Activated naive CD4-positive, alpha-beta T cell treated with anti-CD3 and anti-CD28 coated beads for 36 hours (primary cell): Measurements from ENCODE around the gene ATP2C2. TPM values are rescaled to one million over a fixed set of nuclear protein-coding genes. Genes with fewer than 3 reads are reported as not detected.
A peak's percentile ranks its signal among the peaks of the same experiment; 100 is the strongest.

ENCODE experiments used
- CTCF ChIA-PET: fragments of 350-600 bp; sonication (Branson Sonifier 250); formaldehyde crosslinking; loops from one replicate; lab custom pipeline; 2021; ENCODE audit warnings: antibody characterized with exemption; lab: Charles Lee
- DNase-seq: peaks from one replicate; pipeline ENCODE4 v3.0.0-alpha.2; 2020
- H3K27ac Mint-ChIP-seq: one replicate; pipeline ENCODE4 v1.8.0; 2021; ENCODE audit warnings: mild to moderate bottlenecking, mixed read lengths
- H3K27me3 Mint-ChIP-seq: one replicate; pipeline ENCODE4 v1.8.0; 2021; ENCODE audit warnings: low read depth, mixed read lengths
- H3K36me3 Mint-ChIP-seq: one replicate; pipeline ENCODE4 v1.8.0; 2021; ENCODE audit warnings: low read depth, mixed read lengths
- H3K4me1 Mint-ChIP-seq: one replicate; pipeline ENCODE4 v1.8.0; 2021; ENCODE audit warnings: low read depth, mixed read lengths
- H3K4me3 Mint-ChIP-seq: one replicate; pipeline ENCODE4 v1.8.0; 2021; ENCODE audit warnings: mild to moderate bottlenecking, moderate library complexity, mixed read lengths
- H3K9me3 Mint-ChIP-seq: one replicate; pipeline ENCODE4 v1.8.0; 2021; ENCODE audit warnings: mixed read lengths
- intact Hi-C: fragments of 100-400 bp; cut with micrococcal nuclease; formaldehyde crosslinking; loops from one replicate; pipeline ENCODE4 v1.15.1; 2023
- total RNA-seq, 2 experiments: library from RNA; stranded (reverse); gene quantifications; one replicate each; pipeline ENCODE4 v1.2.3, GENCODE V29; 2021

ATP2C2 gene
- total RNA-seq, 2 experiments from 2014 or later, result not detected

DNA sequence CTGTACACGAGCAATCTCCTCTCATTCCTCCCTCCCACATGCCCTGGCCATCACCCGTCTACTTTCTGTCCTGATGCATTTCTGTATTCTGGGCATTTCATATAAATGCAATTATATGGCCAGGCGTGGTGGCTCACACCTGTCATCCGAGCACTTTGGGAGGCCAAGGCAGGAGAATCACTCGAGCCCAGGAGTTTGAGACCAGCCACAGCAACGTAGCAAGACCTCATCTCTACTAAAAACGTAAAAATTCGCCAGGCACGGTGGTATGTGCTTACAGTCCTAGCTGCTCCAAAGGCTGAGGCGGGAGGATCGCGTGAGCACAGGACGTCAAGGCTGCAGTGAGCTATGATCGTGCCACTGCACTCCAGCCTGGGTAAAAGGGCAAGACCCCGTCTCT lies 131.3 kb downstream of the ATP2C2 start:
- H3K27ac Mint-ChIP-seq, result no peak overlapping the region
- CTCF ChIA-PET, result no interaction called here
- H3K4me3 Mint-ChIP-seq, result no peak overlapping the region
- H3K36me3 Mint-ChIP-seq, result peaks cover 19% of the 10 kb centered on the region
- H3K4me1 Mint-ChIP-seq, result peaks cover 3% of the 10 kb centered on the region
- intact Hi-C loops, result no loop called here
- no peaks in the 10 kb centered on the region for H3K9me3 Mint-ChIP-seq
- no peak for DNase-seq
- H3K27me3 Mint-ChIP-seq, result no peaks in the 10 kb centered on the region

GRCh38 chr16:84500531-84500930 lies 132.2 kb downstream of the ATP2C2 start:
- peaks cover 10% of the 10 kb centered on the region for H3K4me1 Mint-ChIP-seq
- no peak for DNase-seq
- no peaks in the 10 kb centered on the region for H3K27me3 Mint-ChIP-seq
- no peak overlapping the region for H3K27ac Mint-ChIP-seq
- no peaks in the 10 kb centered on the region for H3K9me3 Mint-ChIP-seq
- intact Hi-C loops, result no loop called here
- no peak overlapping the region for H3K4me3 Mint-ChIP-seq
- peaks cover 13% of the 10 kb centered on the region for H3K36me3 Mint-ChIP-seq
- CTCF ChIA-PET, result no interaction called here

DNA sequence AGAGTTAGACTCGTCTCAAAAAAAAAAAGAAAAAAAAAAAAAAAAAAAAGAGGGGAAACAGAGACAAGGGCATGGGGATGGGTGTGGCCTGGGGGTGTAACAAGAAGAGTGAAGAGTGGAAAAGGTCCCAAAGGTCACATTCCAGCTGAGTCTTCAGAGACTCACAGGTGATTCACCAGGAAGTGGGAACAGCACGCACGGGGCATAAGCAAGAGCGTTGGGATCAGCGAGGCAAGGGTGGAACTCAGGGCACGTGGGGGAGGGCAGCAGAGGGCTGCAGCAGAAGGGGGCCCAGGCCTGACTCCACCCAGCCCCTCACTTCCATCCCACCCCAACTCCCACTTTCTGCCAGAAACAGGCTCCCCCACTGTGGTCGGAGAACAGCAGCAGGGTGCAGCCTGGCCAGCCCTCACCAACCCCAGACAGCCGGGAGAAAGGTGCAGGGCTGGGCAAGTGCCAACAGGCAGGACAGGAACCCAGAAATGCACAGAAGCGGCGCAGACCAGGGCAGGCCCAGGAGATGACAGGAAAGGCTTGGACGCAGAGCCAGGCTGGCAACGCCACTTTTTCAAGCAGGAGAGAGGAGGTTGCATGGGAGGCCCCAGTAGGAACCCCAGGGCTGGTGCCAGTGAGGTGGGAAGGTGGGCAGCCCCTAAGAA lies 132.9 kb downstream of the ATP2C2 start:
- Mint-ChIP-seq H3K9me3 (no peaks in the 10 kb centered on the region), H3K36me3 (peaks cover 8% of the 10 kb centered on the region), H3K27me3 (no peaks in the 10 kb centered on the region), H3K4me1 (peaks cover 17% of the 10 kb centered on the region), H3K27ac (no peak overlapping the region), H3K4me3 (no peak overlapping the region)
- CTCF ChIA-PET, result no interaction called here
- intact Hi-C loops, result no loop called here
- no peak for DNase-seq

- CTCF ChIA-PET, result no interaction called here
- Mint-ChIP-seq H3K36me3 (peaks cover 4% of the 10 kb centered on the region), H3K27me3 (no peaks in the 10 kb centered on the region), H3K4me1 (peaks cover 24% of the 10 kb centered on the region), H3K27ac (no peak overlapping the region), H3K4me3 (no peak overlapping the region), H3K9me3 (no peaks in the 10 kb centered on the region)
- intact Hi-C loops, result no loop called here
- no peak for DNase-seq
Measured at GRCh38 chr16:84502075-84502474, 133.7 kb downstream of the ATP2C2 start.

DNA sequence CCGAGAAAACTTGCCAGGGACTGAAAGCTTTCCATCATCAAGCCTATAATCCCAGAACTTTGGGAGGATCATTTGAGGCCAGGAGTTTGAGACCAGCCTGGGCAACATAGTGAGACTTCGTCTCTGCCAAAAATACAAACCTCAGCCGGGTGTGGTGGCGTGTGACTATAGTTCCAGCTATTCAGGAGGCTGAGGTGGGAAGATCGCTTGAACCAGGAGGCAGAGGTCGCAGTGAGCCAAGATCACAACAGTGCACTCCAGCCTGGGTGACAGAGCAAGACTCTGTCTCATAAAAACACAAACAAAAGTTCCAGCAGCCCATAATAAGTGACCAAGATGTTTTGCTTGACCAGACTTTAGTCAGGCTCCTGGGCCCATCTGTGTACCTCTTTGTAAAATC lies 134.2 kb downstream of the ATP2C2 start:
- no peak overlapping the region for H3K27ac Mint-ChIP-seq
- H3K9me3 Mint-ChIP-seq, result no peaks in the 10 kb centered on the region
- no peaks in the 10 kb centered on the region for H3K27me3 Mint-ChIP-seq
- CTCF ChIA-PET, result no interaction called here
- no peak overlapping the region for H3K4me3 Mint-ChIP-seq
- DNase-seq, result no peak
- peaks cover 4% of the 10 kb centered on the region for H3K36me3 Mint-ChIP-seq
- intact Hi-C loops, result no loop called here
- peaks cover 29% of the 10 kb centered on the region for H3K4me1 Mint-ChIP-seq

- H3K4me1 Mint-ChIP-seq, result peaks cover 41% of the 10 kb centered on the region
- intact Hi-C loops, result loop anchor here (2.0 kb wide), 1 partner anchor 317 kb away; the partner anchor contains the start of gene TAF1C
- H3K36me3 Mint-ChIP-seq, result peaks cover 2% of the 10 kb centered on the region
- H3K27ac Mint-ChIP-seq, result no peak overlapping the region
- no peak for DNase-seq
- no peaks in the 10 kb centered on the region for H3K9me3 Mint-ChIP-seq
- CTCF ChIA-PET, result interaction anchor here (0.5 to 4.9 kb wide), 5 partner anchors 10 to 1498 kb away, joined by 3 to 37 read pairs (median 4); no protein-coding TSS in a partner anchor
- H3K4me3 Mint-ChIP-seq, result peak overlapping the region; percentile 94
- H3K27me3 Mint-ChIP-seq, result no peaks in the 10 kb centered on the region
Measured at GRCh38 chr16:84503751-84504395, 135.5 kb downstream of the ATP2C2 start.

DNA sequence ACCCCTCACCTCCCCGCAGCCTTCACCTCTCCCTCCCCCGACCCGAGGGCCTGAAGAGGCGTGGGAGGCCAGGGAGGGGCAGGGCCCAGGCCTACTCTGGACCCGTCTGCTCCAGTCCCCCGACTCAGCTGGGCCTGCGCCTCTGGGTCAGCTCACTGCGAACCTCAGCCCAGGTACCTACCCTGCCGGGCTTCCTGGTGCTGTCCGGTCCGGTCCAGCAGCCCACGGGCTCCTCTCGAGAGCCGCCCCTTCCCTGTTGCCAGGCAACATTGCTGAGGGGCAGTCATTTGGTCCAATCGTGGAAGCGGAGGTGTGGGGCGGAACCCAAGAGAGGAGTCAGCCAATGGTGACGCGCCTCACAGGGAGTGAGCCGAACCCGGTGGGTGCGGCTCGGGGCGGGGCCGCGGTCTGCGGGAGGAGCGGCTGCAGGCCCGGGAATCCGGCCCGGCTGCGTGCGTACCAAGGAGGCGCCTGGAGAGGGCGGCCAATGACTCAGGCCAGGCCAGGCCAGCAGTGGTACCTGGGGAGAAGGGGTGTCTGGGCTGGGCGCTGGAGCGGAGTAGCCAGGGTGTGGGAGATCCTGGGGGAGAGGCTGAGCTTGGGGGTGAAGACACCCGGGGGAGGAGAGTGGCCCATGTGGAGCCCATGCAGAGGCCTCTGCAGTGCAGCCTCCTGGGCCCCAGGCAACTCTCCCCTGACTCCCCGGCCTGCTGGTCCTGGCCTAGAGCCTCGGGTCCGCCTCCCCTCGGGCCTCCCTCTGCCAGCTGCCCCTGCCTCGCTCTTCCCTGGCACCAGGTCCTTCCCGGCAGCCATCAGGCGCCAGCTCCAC lies 136.3 kb downstream of the ATP2C2 start, which contains the start of gene MEAK7:
TSS of gene MEAK7 (minus strand) at position 240 of the 829 bp plus-strand sequence. CDS start 6,573 bp downstream, outside the sequence.
- H3K27ac Mint-ChIP-seq, result peak within 1 kb of the TSS; percentile 82
- H3K4me3 Mint-ChIP-seq, result peak within 1 kb of the TSS; percentile 94
- H3K9me3 Mint-ChIP-seq, result no peaks in the 10 kb centered on the region
- CTCF ChIA-PET, result interaction anchor here (0.5 to 4.9 kb wide), 10 partner anchors 9 to 740 kb away, joined by 3 to 37 read pairs (median 5); no protein-coding TSS in a partner anchor
- peaks cover 2% of the 10 kb centered on the region for H3K36me3 Mint-ChIP-seq
- DNase-seq, result peak; percentile 99
- no peaks in the 10 kb centered on the region for H3K27me3 Mint-ChIP-seq
- intact Hi-C loops, result loop anchor here (2.0 to 5.0 kb wide), 3 partner anchors 318 to 508 kb away; partner anchors contain the start of genes TAF1C and ZDHHC7
- peaks cover 41% of the 10 kb centered on the region for H3K4me1 Mint-ChIP-seq

DNA sequence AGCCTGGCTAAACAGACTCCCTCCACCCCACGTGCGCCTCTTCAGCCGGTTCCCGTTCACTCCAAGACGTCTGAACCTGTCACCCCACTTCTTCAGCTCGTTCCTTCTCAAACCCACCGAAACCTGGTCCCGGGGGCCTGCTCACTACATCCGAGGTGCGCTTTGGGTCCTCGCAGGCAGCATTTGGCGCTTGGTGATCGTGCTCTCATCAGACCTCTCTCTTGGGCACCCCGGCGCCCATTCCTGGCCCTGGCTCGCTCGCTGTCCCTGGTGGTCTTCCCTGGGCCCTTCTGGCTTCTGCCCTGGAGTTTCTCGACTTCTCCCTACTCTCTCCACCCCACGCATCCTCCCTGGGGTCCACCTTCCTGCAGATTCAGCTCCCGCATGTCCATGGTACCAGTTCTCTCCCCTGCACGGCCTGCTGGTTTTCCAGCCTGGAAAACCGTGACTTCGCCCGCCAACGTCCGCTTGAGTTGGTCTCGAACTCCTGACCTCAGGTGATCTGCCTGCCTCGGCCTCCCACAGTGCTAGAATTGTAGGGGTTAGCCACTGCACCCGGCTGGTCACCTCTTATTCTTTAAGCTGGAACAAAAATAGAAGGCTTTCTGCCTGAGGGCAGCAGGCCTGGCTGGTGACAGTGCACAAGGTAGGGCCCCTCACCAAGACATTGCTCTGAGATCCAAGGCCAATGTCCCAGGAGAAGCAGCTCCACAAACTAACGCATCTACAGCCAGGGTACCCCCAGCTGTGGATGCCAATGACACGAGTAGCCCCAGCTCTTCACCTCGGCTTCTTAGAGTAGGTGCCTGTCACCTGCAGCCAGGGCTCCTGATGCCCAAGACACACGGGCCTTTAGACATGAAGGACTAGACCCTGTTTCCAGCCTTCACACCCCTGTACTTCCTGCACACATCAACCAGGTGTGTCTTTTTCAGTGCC lies 137.2 kb downstream of the ATP2C2 start:
- Mint-ChIP-seq H3K27ac (peak overlapping the region; percentile 82), H3K27me3 (no peaks in the 10 kb centered on the region), H3K9me3 (no peaks in the 10 kb centered on the region), H3K36me3 (peaks cover 2% of the 10 kb centered on the region), H3K4me3 (peak overlapping the region; percentile 94), H3K4me1 (peaks cover 41% of the 10 kb centered on the region)
- intact Hi-C loops, result loop anchor here (1.0 to 5.0 kb wide), 9 partner anchors 9 to 551 kb away; partner anchors contain the start of genes TAF1C and ZDHHC7
- no peak for DNase-seq
- CTCF ChIA-PET, result interaction anchor here (0.6 to 4.9 kb wide), 19 partner anchors 12 to 267 kb away, joined by 3 to 37 read pairs (median 4); no protein-coding TSS in a partner anchor

DNA sequence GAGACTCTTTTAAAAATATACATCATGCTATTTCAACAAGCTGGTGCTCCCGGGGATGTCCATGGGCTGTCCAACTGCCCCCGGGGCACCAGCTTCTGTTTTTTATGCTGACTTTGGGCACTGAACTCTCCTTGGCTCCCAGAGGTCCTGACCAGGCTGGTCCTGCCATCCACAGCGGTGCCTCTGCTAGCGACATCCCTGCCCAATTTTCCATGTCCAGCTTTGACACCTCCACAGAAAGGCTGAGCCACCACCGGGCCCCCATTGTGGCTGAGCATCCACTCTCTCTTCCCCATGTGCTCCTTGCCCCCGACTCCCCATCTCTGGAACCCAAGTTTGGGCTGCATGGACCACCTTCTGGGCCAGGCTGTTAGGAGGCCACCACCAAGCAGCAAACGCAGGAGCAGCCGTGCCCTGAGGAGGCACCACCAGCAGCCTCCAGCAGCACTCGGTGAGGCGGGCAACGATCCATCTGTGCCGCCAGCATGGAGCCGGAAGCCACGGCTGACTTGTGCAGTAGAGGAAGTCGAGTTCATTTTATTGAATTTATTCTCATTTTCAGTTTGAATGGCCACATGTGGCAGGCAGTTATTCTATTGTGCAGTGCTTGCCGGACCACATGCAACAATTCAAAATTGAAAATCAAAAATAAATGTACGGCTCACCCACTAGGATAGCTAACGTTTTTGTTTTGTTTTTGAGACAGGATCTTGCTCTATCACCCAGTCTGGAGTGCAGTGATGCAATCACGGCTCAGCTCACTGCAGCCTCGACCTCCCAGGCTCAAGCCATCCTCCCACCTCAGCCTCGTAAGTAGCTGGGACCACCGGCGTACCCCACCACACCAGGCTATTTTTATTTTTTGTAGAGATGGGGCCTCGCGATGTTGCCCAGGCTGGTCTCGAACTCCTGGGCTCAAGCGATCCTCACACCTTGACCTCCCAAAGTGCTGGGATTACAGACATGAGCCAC lies 139.0 kb downstream of the ATP2C2 start:
- Mint-ChIP-seq H3K27me3 (no peaks in the 10 kb centered on the region), H3K36me3 (no peaks in the 10 kb centered on the region), H3K4me1 (peaks cover 51% of the 10 kb centered on the region), H3K4me3 (peak overlapping the region; percentile 71), H3K9me3 (no peaks in the 10 kb centered on the region), H3K27ac (peak overlapping the region; percentile 86)
- peak; percentile 75 for DNase-seq
- intact Hi-C loops, result loop anchor here (2.0 to 5.0 kb wide), 5 partner anchors 312 to 552 kb away; partner anchors contain the start of gene ZDHHC7
- CTCF ChIA-PET, result interaction anchor here (0.6 to 4.9 kb wide), 16 partner anchors 11 to 548 kb away, joined by 3 to 37 read pairs (median 7); no protein-coding TSS in a partner anchor

- DNase-seq, result peak; percentile 42
- CTCF ChIA-PET, result interaction anchor here (0.6 to 8.0 kb wide), 12 partner anchors 20 to 260 kb away, joined by 3 to 141 read pairs (median 4); partner anchors contain the start of gene COTL1
- intact Hi-C loops, result loop anchor here (5.0 kb wide), 2 partner anchors 444 to 504 kb away; partner anchors contain the start of gene ZDHHC7
Measured at GRCh38 chr16:84508502-84508901, 140.2 kb downstream of the ATP2C2 start.

More at GRCh38 chr16:84508502-84508901, 140.2 kb downstream of the ATP2C2 start:
- peak overlapping the region; percentile 44 for H3K27ac Mint-ChIP-seq
- H3K36me3 Mint-ChIP-seq, result no peaks in the 10 kb centered on the region
- H3K4me3 Mint-ChIP-seq, result peak overlapping the region; percentile 36
- H3K27me3 Mint-ChIP-seq, result no peaks in the 10 kb centered on the region
- no peaks in the 10 kb centered on the region for H3K9me3 Mint-ChIP-seq
- H3K4me1 Mint-ChIP-seq, result peaks cover 58% of the 10 kb centered on the region
